NCI-H2227 treated with DMSO at 0.1 percent for 48 hours (cell line): ENCODE results near the gene GGA1.

ENCODE experiments used
- DNase-seq: peaks from one replicate; lab custom pipeline; 2025; lab: John Stamatoyannopoulos, UW

The GGA1 gene

GRCh38 chr22:37608477-37609239 is at the start of gene GGA1:
Gene GGA1, plus strand, starts transcription at chr22:37608834. Its CDS starts 27 bp downstream, at chr22:37608861.
- peak; percentile 90 for DNase-seq

GRCh38 chr22:37559521-37559900 is 49.1 kb upstream of the GGA1 start:
- DNase-seq, result no peak

- DNase-seq, result no peak
Observed at GRCh38 chr22:37559901-37560607, 48.6 kb upstream of the GGA1 start, which contains the start of gene CDC42EP1. Gene CDC42EP1, plus strand, starts transcription at chr22:37560480. Its CDS starts 5,870 bp downstream, at chr22:37566350.

- no peak for DNase-seq
Observed at GRCh38 chr22:37560608-37561211, 47.9 kb upstream of the GGA1 start.

- DNase-seq, result peak; percentile 16
Observed at GRCh38 chr22:37561212-37562048, 47.2 kb upstream of the GGA1 start.

- DNase-seq, result no peak
Observed at GRCh38 chr22:37562049-37562875, 46.4 kb upstream of the GGA1 start.

- DNase-seq, result no peak
Observed at GRCh38 chr22:37563153-37564081, 45.2 kb upstream of the GGA1 start.

- DNase-seq, result no peak
Observed at GRCh38 chr22:37564111-37564711, 44.4 kb upstream of the GGA1 start.

- DNase-seq, result no peak
Observed at GRCh38 chr22:37565830-37566229, 42.8 kb upstream of the GGA1 start.

- DNase-seq, result no peak
Observed at GRCh38 chr22:37566329-37566837, 42.3 kb upstream of the GGA1 start.

- DNase-seq, result no peak
Observed at GRCh38 chr22:37566903-37567798, 41.5 kb upstream of the GGA1 start.

- DNase-seq, result no peak
Observed at GRCh38 chr22:37568012-37568411, 40.6 kb upstream of the GGA1 start.

- no peak for DNase-seq
Observed at GRCh38 chr22:37568448-37569008, 40.1 kb upstream of the GGA1 start.

GRCh38 chr22:37569009-37569920 is 39.4 kb upstream of the GGA1 start:
- no peak for DNase-seq

GRCh38 chr22:37569921-37570660 is 38.5 kb upstream of the GGA1 start:
- no peak for DNase-seq

- DNase-seq, result no peak
Observed at GRCh38 chr22:37570661-37570976, 38.0 kb upstream of the GGA1 start.
